Astrocyte of the spinal cord (primary cell): ENCODE measurements around the gene INS.

Experiments used
- DNase-seq: peaks from one replicate; pipeline ENCODE4 v3.0.0; 2011; ENCODE audit warnings: low read depth, low spot score
- H3K4me3 ChIP-seq: 2 replicates; pipeline ENCODE4 v1.5.1; 2011; ENCODE audit warnings: low read depth, mild to moderate bottlenecking, low read length, moderate library complexity
- CTCF ChIP-seq: IDR thresholded peaks from 2 replicates; pipeline ENCODE4 v1.5.1; 2012; ENCODE audit warnings: low read depth, mild to moderate bottlenecking, low read length, inconsistent platforms
- in situ Hi-C: cut with HindIII; loops from 2 replicates; pipeline ENCODE4 v1.10.0; 2017; ENCODE audit warnings: low sequenced_read_pairs

The INS gene

GRCh38 chr11:2138431-2139122, 22.4 kb downstream of the INS start:
- no peak for TF ChIP-seq CTCF
- H3K4me3 ChIP-seq = peak overlapping the region; percentile 46
- in situ Hi-C loops = no loop called here
- no peak for DNase-seq

DNA sequence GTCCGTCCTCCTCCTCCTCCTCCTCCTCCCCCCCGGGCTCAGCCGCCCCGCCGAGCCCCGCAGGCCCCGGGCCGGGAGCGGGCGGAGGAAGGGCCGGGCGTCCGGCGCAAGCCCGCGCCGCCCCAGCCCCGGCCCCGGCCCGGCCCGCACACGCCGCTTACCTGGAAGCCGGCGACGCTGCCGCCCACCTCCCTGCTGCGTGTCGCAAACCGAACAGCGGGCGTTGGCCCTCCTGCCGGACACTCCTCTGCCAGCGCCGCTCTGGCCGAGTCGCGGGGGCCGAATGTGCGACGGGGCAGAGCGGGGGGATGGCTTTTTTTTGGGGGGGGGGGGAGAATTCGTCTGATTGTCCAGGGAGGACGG, 23.0 kb downstream of the INS start:
- no peak for DNase-seq
- in situ Hi-C loops = no loop called here
- H3K4me3 ChIP-seq = peak overlapping the region; percentile 46
- no peak for TF ChIP-seq CTCF

- in situ Hi-C loops = no loop called here
- peak overlapping the region; percentile 46 for H3K4me3 ChIP-seq
- DNase-seq = peak; percentile 83
- no peak for TF ChIP-seq CTCF
Measured at GRCh38 chr11:2137202-2138067, 23.6 kb downstream of the INS start.

DNA sequence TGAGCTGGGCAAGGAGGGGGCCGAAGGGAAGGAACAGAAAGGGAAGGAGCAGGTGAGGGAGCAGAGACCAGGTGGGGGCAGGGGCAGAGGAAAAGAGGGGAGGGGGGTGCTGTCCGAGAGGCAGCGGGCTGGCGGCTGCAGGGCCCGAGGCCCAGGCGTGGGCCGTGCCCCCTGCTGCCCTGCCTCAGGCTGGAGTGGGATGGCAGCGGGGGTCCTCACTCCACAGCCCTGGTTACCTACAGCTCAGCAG, 24.1 kb downstream of the INS start:
- no peak for TF ChIP-seq CTCF
- in situ Hi-C loops = no loop called here
- H3K4me3 ChIP-seq = peak overlapping the region; percentile 46
- DNase-seq = no peak

- in situ Hi-C loops = no loop called here
- DNase-seq = no peak
- peak overlapping the region; percentile 46 for H3K4me3 ChIP-seq
Measured at GRCh38 chr11:2136209-2136951, 24.6 kb downstream of the INS start.

More at GRCh38 chr11:2136209-2136951, 24.6 kb downstream of the INS start:
- TF ChIP-seq CTCF = no peak
